Fibroblast of mammary gland (primary cell): ENCODE measurements around the gene PRSS27.
"Not testable (repeated sequence)": the region's sequence is repeated elsewhere in the genome, so short reads cannot be mapped to it uniquely, and the experiment has no call there.

ENCODE experiments used
- DNase-seq: peaks from one replicate; pipeline ENCODE4 v3.0.0-alpha.2; 2010; ENCODE audit warnings: low read depth
- H3K4me3 ChIP-seq: 2 replicates; pipeline ENCODE4 v1.5.1; 2011; ENCODE audit warnings: low read depth, mild to moderate bottlenecking, low read length, moderate library complexity; ENCODE audit not compliant: control insufficient read depth
- CTCF ChIP-seq: conservative IDR thresholded peaks from 2 replicates; pipeline ENCODE4 v1.5.1; 2011; ENCODE audit warnings: low read depth, low read length, inconsistent platforms; ENCODE audit not compliant: control insufficient read depth, insufficient read depth

Gene PRSS27

DNA sequence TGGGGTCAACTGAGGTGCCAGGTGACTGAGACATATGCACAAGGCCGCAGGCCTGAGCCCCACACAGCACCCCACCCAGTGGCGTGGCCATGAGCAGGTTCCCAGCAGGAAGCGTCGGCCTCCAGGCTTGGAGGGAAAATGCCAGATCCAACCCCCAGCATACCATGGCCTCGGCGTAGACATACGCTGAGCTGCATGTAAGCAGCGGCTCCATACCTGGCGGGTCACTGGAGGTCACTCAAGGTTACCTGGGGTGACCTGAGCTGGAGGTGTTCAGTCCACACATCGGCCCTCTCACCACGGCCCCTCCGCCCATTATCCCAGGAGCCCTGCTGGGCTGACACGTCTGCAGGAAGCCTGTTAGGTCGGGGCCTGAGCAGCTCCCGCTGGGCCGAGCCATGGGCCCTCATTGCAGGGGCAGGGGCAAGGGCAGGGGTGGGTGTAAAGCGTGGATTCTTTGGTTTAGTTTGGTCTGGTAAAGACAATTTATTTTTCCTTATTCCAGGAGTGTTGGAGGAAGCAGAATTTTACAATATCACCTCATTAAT, 22.5 kb downstream of the PRSS27 start:
- no peak for DNase-seq
- TF ChIP-seq CTCF: no peak
- no peak overlapping the region for H3K4me3 ChIP-seq

GRCh38 chr16:2696601-2697250, 23.3 kb downstream of the PRSS27 start:
- not testable (repeated sequence) for DNase-seq, H3K4me3 ChIP-seq

DNA sequence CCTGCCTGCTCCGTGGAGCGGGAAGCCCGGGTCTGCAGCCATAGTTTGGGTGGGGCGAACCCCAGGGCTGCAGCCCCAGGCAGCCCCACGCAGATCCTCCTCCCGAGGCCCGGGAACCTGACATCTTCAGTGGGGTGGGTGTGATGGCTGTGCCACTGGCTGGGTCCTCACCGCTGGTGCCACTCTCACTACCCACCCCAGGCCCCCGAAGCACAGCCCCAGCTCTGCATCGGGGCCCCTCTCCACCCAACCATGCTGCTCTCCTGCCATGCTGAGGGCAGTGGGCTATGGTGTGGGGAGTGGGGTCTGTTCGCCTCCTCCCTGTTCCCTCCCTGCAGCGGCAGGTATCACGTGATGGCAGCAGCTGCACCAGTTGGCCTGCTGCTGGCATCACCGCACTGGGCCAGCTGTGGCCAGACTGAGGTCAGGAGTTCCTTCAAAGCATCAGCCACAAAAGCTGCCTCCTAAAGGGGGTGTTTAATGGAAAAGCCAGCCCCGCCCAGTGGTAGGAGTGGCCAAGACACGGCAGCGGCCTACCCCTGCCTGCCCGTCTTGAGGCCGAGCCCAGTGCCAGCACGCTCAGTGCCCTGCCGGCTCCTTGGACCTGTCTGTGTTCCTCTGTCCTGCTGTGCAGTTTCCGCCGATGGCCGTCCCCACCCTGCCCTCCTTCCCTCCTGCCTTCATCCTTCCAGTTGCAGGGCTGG, 26.9 kb downstream of the PRSS27 start:
- peak; percentile 31 for DNase-seq
- H3K4me3 ChIP-seq: no peak overlapping the region
- no peak for TF ChIP-seq CTCF

DNA sequence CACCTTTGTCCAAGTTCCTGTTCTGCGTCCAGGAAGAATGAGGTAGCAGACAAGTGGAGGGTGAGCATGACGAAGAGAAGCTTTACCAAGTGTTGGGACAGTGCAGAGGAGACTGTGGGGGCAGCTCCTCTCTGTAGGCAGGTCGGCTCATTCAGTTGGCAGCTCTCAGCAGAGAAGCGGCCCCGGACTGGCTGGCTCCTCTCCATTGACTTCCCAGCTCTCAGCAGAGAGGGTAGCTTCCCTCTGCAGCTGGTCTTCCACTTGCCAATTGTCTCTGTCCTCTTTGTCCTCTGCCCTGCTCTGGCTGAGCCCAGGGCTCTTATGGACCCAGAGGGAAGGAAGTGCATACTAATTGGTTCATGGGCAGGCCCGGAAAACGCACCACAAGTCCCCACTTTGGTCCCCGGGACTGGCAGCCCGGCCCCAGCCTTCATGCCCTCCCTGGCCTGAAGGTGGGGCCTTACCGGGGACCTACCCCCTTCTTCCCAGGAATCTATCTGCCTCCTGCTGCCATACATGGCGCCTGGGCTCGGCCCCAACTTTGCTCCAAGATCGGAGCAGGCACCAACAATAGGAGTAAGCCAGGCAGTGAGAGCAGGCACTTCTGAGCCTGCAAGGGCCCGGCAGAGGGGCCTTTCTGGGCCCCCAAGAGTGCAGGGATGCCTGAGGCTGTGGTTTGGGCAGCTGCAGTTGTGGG, 27.6 kb downstream of the PRSS27 start:
- H3K4me3 ChIP-seq: no peak overlapping the region
- no peak for DNase-seq
- no peak for TF ChIP-seq CTCF

DNA sequence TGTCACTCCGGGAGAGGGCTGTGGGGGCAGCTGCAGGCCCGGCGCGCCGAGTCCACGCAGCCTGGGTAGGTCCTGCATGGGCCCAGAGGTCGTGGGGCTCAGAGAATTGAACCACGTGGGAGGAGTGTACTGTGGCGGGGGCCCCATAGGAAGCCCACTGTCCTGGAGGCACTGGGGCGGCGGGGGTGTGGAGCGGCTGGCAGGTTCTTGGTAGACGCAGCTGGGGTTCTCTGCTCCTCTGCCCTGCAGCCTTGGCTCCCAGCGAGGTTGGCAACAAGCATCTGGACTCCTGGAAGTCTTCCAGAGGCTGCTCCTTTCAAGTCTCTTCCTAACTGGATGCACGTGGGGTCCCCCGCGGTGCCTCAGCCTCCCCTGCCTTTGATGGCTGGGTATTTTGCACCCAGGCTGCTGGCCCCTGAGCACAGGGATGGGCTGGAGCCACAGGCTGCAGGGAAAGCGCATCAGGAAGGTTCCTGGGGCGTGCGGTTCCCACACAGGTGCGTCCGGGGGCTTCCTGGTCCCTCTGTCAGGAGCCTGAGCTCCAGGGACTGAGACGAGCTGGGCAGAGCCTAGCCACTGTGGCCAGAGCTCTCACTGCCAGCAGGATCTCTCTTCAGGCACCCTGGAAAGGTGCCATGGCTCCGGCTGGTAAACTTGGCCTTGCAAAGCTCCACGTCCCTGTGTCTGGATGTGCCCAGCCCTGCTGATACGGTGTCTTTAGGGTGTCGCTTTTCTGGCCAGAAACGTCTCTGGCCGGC, 28.4 kb downstream of the PRSS27 start:
- no peak for DNase-seq

GRCh38 chr16:2690852-2691251, 29.2 kb downstream of the PRSS27 start:
- no peak for TF ChIP-seq CTCF
- H3K4me3 ChIP-seq: no peak overlapping the region
- DNase-seq: no peak

More for the DNA sequence above, 28.4 kb downstream of the PRSS27 start:
- no peak overlapping the region for H3K4me3 ChIP-seq
- no peak for TF ChIP-seq CTCF
